Prostate gland (tissue), 2 donors: Measurements from ENCODE around the gene A1BG.

ENCODE experiments used
- CTCF ChIP-seq, 4 experiments: fragments of 200-600 bp in 2 of 4; fragments of 450-650 bp in 2 of 4; sonication (generic) in 2 of 4; IDR thresholded peaks; 1 replicate in 3 of 4; 2 replicates in 1 of 4; pipeline ENCODE4 v1.5.1; 2016 to 2019; ENCODE audit warnings: antibody characterized with exemption in 4 of 4, mild to moderate bottlenecking in 2 of 4, moderate library complexity in 2 of 4
- POLR2A ChIP-seq: fragments of 450-650 bp; IDR thresholded peaks from one replicate; pipeline ENCODE4 v1.6.1; 2016; ENCODE audit warnings: antibody characterized with exemption, mild to moderate bottlenecking
- POLR2AphosphoS5 ChIP-seq: sonication (generic); formaldehyde crosslinking; IDR thresholded peaks from one replicate; pipeline ENCODE4 v1.6.1; 2017; ENCODE audit warnings: antibody characterized with exemption

GRCh38 chr19:58336216-58336615 is 17.1 kb downstream of the A1BG start:
- TF ChIP-seq CTCF (IDR thresholded peaks at IDR 0.05) = no peak
- no peak for TF ChIP-seq POLR2AphosphoS5
- TF ChIP-seq POLR2A = no peak
